Ascending aorta (tissue), 2 donors: ENCODE results near the gene AIF1L. TPM values are rescaled to one million over a fixed set of nuclear protein-coding genes. Genes with fewer than 3 reads are reported as not detected.

ENCODE experiments used
- DNase-seq, 2 donors: peaks; one replicate each; pipeline ENCODE4 v3.0.0-alpha.2; 2019; ENCODE audit warnings: low spot score in 2 of 2
- H3K27ac ChIP-seq, 2 donors: fragments of 200-600 bp; sonication (generic); one replicate each; pipeline ENCODE4 v1.5.1; 2016 to 2017; ENCODE audit warnings: mild to moderate bottlenecking in 1 of 2
- H3K27me3 ChIP-seq: fragments of 200-600 bp; sonication (generic); one replicate; pipeline ENCODE4 v1.5.1; 2017
- H3K36me3 ChIP-seq, 2 donors: fragments of 200-600 bp; sonication (generic); one replicate each; pipeline ENCODE4 v1.5.1; 2016
- H3K4me1 ChIP-seq, 2 donors: fragments of 200-600 bp; sonication (generic); one replicate each; pipeline ENCODE4 v1.5.1; 2016 to 2017; ENCODE audit warnings: mild to moderate bottlenecking in 1 of 2
- H3K4me3 ChIP-seq, 2 donors: fragments of 200-600 bp; sonication (generic); one replicate each; pipeline ENCODE4 v1.5.1; 2016 to 2017; ENCODE audit warnings: mild to moderate bottlenecking in 1 of 2
- H3K9me3 ChIP-seq, 2 donors: fragments of 200-600 bp; sonication (generic); one replicate each; pipeline ENCODE4 v1.5.1; 2016
- intact Hi-C: fragments of 100-400 bp; cut with DNase I; formaldehyde crosslinking; loops from one replicate; pipeline ENCODE4 v1.15.1; 2023
- total RNA-seq: library from RNA; depleted of rRNA; stranded (reverse); fragments of >200 nt; gene quantifications from one replicate; pipeline ENCODE4 v1.1.0, GENCODE V29; 2016
- TF ChIP-seq, protein P1 (sequence below), 3 experiments: fragments of 200-600 bp in 2 of 3; fragments of 450-650 bp in 1 of 3; sonication (generic) in 2 of 3; IDR thresholded peaks; one replicate each; pipeline ENCODE4 v1.5.1; 2016 to 2019; ENCODE audit warnings: antibody characterized with exemption in 3 of 3, mild to moderate bottlenecking in 1 of 3, moderate library complexity in 1 of 3

Gene AIF1L
- total RNA-seq, 1 donor from 2014 or later = 30.5 TPM

DNA sequence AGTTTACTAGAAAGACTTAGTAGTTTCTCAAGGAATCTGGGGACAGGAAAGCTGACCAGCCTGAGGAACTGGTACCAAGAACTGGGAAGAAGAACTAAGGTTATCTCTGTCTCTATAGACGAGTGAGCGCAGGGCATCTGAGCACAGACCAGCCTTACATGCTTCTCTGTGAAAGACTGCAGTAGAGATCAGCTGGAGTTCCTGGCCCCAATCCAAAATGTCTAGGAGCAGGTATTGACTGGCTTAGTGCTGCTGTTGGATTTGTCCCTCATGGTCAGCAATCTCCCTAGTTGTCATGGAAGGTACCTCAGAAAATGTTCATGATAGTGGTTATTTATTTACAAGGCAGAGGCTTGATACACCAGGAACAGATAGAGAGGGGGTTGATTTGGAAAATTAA is 42.3 kb downstream of the AIF1L start:
- H3K4me3 ChIP-seq = no peak overlapping the region
- H3K27me3 ChIP-seq = no peaks in the 10 kb centered on the region
- DNase-seq = no peak
- TF ChIP-seq, protein P1, sequence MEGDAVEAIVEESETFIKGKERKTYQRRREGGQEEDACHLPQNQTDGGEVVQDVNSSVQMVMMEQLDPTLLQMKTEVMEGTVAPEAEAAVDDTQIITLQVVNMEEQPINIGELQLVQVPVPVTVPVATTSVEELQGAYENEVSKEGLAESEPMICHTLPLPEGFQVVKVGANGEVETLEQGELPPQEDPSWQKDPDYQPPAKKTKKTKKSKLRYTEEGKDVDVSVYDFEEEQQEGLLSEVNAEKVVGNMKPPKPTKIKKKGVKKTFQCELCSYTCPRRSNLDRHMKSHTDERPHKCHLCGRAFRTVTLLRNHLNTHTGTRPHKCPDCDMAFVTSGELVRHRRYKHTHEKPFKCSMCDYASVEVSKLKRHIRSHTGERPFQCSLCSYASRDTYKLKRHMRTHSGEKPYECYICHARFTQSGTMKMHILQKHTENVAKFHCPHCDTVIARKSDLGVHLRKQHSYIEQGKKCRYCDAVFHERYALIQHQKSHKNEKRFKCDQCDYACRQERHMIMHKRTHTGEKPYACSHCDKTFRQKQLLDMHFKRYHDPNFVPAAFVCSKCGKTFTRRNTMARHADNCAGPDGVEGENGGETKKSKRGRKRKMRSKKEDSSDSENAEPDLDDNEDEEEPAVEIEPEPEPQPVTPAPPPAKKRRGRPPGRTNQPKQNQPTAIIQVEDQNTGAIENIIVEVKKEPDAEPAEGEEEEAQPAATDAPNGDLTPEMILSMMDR (IDR thresholded peaks at IDR 0.05) = no peak
- H3K9me3 ChIP-seq = no peaks in the 10 kb centered on the region
- no peak overlapping the region for H3K27ac ChIP-seq
- peaks cover 79 to 99% of the 10 kb centered on the region in 2 donors for H3K36me3 ChIP-seq
- intact Hi-C loops = no loop called here
- no peaks in the 10 kb centered on the region for H3K4me1 ChIP-seq

DNA sequence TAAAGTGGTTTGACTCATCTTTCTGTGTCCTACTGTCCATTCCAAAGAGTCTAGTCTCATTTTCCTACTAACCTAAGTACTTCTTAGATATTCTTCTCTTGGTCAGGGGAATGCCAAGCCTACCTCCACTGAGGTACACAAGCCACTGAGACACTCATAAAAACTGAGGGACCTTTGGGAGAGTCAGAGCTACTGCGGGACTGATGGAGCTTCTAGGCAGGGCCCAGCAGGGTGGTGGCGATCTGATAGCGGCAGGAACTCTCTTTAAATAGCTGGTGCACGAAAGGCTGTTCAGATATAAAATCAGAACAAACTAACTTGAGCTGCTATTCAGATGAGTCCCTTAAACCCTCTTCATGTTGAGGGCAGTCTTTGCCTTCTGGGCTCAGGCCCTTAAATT is 43.8 kb downstream of the AIF1L start:
- Histone ChIP-seq H3K4me1 (no peaks in the 10 kb centered on the region), H3K27me3 (no peaks in the 10 kb centered on the region), H3K4me3 (no peak overlapping the region), H3K9me3 (no peaks in the 10 kb centered on the region), H3K27ac (no peak overlapping the region), H3K36me3 (peaks cover 77 to 99% of the 10 kb centered on the region in 2 donors)
- DNase-seq = no peak
- intact Hi-C loops = no loop called here
- TF ChIP-seq, protein P1 (IDR thresholded peaks at IDR 0.05) = no peak

DNA sequence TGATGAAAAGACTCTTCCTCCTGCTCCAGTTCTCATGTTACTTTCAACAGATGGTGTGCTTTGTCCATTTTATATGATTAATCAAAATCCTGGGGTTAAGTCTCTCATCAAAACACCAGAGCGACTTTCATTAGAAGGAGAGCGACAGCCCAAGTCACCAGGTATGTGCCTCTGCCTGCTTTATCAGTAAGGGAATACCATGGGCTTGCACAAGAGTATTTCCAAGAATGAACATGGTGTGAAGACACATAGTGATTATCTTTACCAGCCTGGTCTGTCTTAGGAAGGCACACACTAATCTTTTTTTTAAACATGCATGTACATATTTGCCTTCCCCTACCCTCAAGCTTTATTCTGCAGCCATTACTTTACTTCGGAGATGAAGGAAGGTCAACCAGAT is 44.2 kb downstream of the AIF1L start:
- Histone ChIP-seq H3K27me3 (no peaks in the 10 kb centered on the region), H3K4me1 (no peaks in the 10 kb centered on the region), H3K9me3 (no peaks in the 10 kb centered on the region), H3K36me3 (peaks cover 79 to 99% of the 10 kb centered on the region in 2 donors), H3K27ac (no peak overlapping the region), H3K4me3 (no peak overlapping the region)
- DNase-seq = no peak
- intact Hi-C loops = no loop called here
- TF ChIP-seq, protein P1 (IDR thresholded peaks at IDR 0.05) = no peak

DNA sequence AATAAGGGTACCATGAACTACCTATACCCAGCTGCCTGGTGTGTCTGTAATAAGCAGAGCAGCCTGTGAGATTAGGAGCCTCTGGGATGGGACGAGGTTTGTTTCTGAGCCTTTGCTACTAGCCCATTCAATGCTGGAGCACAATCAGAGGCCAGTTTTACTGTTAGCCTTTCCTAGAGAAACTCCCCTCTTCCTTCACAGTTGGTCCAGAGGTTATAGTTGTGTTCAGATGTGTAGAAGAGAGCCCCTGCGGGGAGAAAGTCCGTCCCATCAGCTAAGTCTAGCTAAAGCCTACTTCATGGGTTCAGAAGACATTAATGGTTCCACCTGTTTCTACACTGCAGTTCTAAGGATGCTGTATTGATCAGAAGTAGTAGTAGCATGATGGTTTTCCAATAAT is 45.8 kb downstream of the AIF1L start:
- intact Hi-C loops = no loop called here
- Histone ChIP-seq H3K9me3 (no peaks in the 10 kb centered on the region), H3K27ac (no peak overlapping the region), H3K36me3 (peaks cover 76 to 99% of the 10 kb centered on the region in 2 donors), H3K4me1 (no peaks in the 10 kb centered on the region), H3K4me3 (no peak overlapping the region), H3K27me3 (no peaks in the 10 kb centered on the region)
- TF ChIP-seq, protein P1 (IDR thresholded peaks at IDR 0.05) = no peak
- no peak for DNase-seq

DNA sequence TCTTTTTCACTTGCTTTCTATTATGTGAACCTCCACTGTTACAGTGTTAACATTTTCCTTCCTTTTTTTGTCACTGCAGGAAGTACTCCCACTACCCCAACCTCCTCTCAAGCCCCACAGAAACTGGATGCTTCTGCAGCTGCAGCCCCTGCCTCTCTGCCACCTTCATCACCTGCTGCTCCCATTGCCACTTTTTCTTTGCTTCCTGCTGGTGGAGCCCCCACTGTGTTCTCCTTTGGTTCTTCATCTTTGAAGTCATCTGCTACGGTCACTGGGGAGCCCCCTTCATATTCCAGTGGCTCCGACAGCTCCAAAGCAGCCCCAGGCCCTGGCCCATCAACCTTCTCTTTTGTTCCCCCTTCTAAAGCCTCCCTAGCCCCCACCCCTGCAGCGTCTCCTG is 47.9 kb downstream of the AIF1L start:
- TF ChIP-seq, protein P1 (IDR thresholded peaks at IDR 0.05) = no peak
- H3K4me3 ChIP-seq = no peak overlapping the region
- H3K27me3 ChIP-seq = no peaks in the 10 kb centered on the region
- intact Hi-C loops = no loop called here
- no peaks in the 10 kb centered on the region for H3K9me3 ChIP-seq
- peaks cover 81 to 98% of the 10 kb centered on the region in 2 donors for H3K36me3 ChIP-seq
- no peaks in the 10 kb centered on the region for H3K4me1 ChIP-seq
- DNase-seq = no peak
- no peak overlapping the region for H3K27ac ChIP-seq

DNA sequence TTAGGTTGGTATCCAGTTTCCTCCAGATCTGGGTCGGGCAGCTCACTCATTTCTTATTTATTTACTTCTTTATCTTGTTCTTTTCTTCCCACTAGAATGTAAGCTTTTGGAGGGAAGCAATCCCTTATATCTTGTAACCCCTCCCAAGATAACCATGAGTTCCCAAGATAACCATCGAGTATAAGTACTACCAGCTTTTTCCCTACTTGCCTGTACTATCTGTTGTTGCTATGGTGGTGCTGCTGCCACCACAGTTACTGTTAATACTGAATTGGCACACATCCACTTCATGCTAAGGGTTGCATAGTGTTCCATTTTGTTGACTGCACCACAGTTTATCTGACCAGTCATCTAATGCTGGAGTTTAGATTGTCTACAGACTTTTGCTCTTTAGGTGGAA is 48.9 kb downstream of the AIF1L start:
- H3K4me3 ChIP-seq = no peak overlapping the region
- no peaks in the 10 kb centered on the region for H3K27me3 ChIP-seq
- peaks cover 80 to 98% of the 10 kb centered on the region in 2 donors for H3K36me3 ChIP-seq
- no peaks in the 10 kb centered on the region for H3K9me3 ChIP-seq
- no peak overlapping the region for H3K27ac ChIP-seq
- TF ChIP-seq, protein P1 (IDR thresholded peaks at IDR 0.05) = no peak
- intact Hi-C loops = no loop called here
- DNase-seq = no peak
- H3K4me1 ChIP-seq = no peaks in the 10 kb centered on the region
